Measurements from ENCODE around the gene MAML2.

Gene MAML2

GRCh38 chr11:96125400-96125799, 217.6 kb downstream of the MAML2 start:
- DNase-seq (ENCODE audit: low read depth) = no peak

- no peak for DNase-seq (ENCODE audit: low read depth)
Measured at GRCh38 chr11:96124155-96124554, 218.8 kb downstream of the MAML2 start.

- DNase-seq (ENCODE audit: low read depth) = no peak
Measured at GRCh38 chr11:96123301-96123700, 219.7 kb downstream of the MAML2 start.

GRCh38 chr11:96122601-96123074, 220.4 kb downstream of the MAML2 start:
- no peak for DNase-seq (ENCODE audit: low read depth)

- DNase-seq (ENCODE audit: low read depth) = no peak
Measured at GRCh38 chr11:96119211-96119610, 223.8 kb downstream of the MAML2 start.

GRCh38 chr11:96116376-96116775, 226.6 kb downstream of the MAML2 start:
- DNase-seq (ENCODE audit: low read depth) = no peak

- no peak for DNase-seq (ENCODE audit: low read depth)
Measured at GRCh38 chr11:96114178-96115064, 228.6 kb downstream of the MAML2 start.

- no peak for DNase-seq (ENCODE audit: low read depth)
Measured at GRCh38 chr11:96113193-96113681, 229.8 kb downstream of the MAML2 start.

GRCh38 chr11:96112192-96113128, 230.5 kb downstream of the MAML2 start:
- DNase-seq (ENCODE audit: low read depth) = no peak

- no peak for DNase-seq (ENCODE audit: low read depth)
Measured at GRCh38 chr11:96111308-96111707, 231.7 kb downstream of the MAML2 start.

- no peak for DNase-seq (ENCODE audit: low read depth)
Measured at GRCh38 chr11:96110302-96110701, 232.7 kb downstream of the MAML2 start.

- no peak for DNase-seq (ENCODE audit: low read depth)
Measured at GRCh38 chr11:96109331-96110030, 233.5 kb downstream of the MAML2 start.

GRCh38 chr11:96107143-96107824, 235.7 kb downstream of the MAML2 start:
- no peak for DNase-seq (ENCODE audit: low read depth)

GRCh38 chr11:96106645-96107044, 236.3 kb downstream of the MAML2 start:
- no peak for DNase-seq (ENCODE audit: low read depth)

GRCh38 chr11:96105944-96106343, 237.1 kb downstream of the MAML2 start:
- no peak for DNase-seq (ENCODE audit: low read depth)

- DNase-seq (ENCODE audit: low read depth) = no peak
Measured at GRCh38 chr11:96105197-96105895, 237.6 kb downstream of the MAML2 start.

GRCh38 chr11:96104496-96104895, 238.5 kb downstream of the MAML2 start:
- no peak for DNase-seq (ENCODE audit: low read depth)

- no peak for DNase-seq (ENCODE audit: low read depth)
Measured at GRCh38 chr11:96103721-96104120, 239.3 kb downstream of the MAML2 start.

- no peak for DNase-seq (ENCODE audit: low read depth)
Measured at GRCh38 chr11:96103102-96103501, 239.9 kb downstream of the MAML2 start.

- DNase-seq (ENCODE audit: low read depth) = no peak
Measured at GRCh38 chr11:96102664-96103078, 240.3 kb downstream of the MAML2 start.

GRCh38 chr11:96101146-96101545, 241.8 kb downstream of the MAML2 start:
- no peak for DNase-seq (ENCODE audit: low read depth)
